Ascending aorta (tissue), 2 donors: ENCODE results near the gene GTPBP1. TPM values are rescaled to one million over a fixed set of nuclear protein-coding genes. Genes with fewer than 3 reads are reported as not detected.
A peak's percentile ranks its signal among the peaks of the same experiment; 100 is the strongest.

Source experiments
- DNase-seq, 2 donors: peaks; one replicate each; pipeline ENCODE4 v3.0.0-alpha.2; 2019; ENCODE audit warnings: low spot score in 2 of 2
- H3K27ac ChIP-seq, 2 donors: fragments of 200-600 bp; sonication (generic); one replicate each; pipeline ENCODE4 v1.5.1; 2016 to 2017; ENCODE audit warnings: mild to moderate bottlenecking in 1 of 2
- H3K27me3 ChIP-seq: fragments of 200-600 bp; sonication (generic); one replicate; pipeline ENCODE4 v1.5.1; 2017
- H3K36me3 ChIP-seq, 2 donors: fragments of 200-600 bp; sonication (generic); one replicate each; pipeline ENCODE4 v1.5.1; 2016
- H3K4me1 ChIP-seq, 2 donors: fragments of 200-600 bp; sonication (generic); one replicate each; pipeline ENCODE4 v1.5.1; 2016 to 2017; ENCODE audit warnings: mild to moderate bottlenecking in 1 of 2
- H3K4me3 ChIP-seq, 2 donors: fragments of 200-600 bp; sonication (generic); one replicate each; pipeline ENCODE4 v1.5.1; 2016 to 2017; ENCODE audit warnings: mild to moderate bottlenecking in 1 of 2
- H3K9me3 ChIP-seq, 2 donors: fragments of 200-600 bp; sonication (generic); one replicate each; pipeline ENCODE4 v1.5.1; 2016
- intact Hi-C: fragments of 100-400 bp; cut with DNase I; formaldehyde crosslinking; loops from one replicate; pipeline ENCODE4 v1.15.1; 2023
- total RNA-seq: library from RNA; depleted of rRNA; stranded (reverse); fragments of >200 nt; gene quantifications from one replicate; pipeline ENCODE4 v1.1.0, GENCODE V29; 2016
- TF ChIP-seq, protein P1 (sequence below), 3 experiments: fragments of 200-600 bp in 2 of 3; fragments of 450-650 bp in 1 of 3; sonication (generic) in 2 of 3; IDR thresholded peaks; one replicate each; pipeline ENCODE4 v1.5.1; 2016 to 2019; ENCODE audit warnings: antibody characterized with exemption in 3 of 3, mild to moderate bottlenecking in 1 of 3, moderate library complexity in 1 of 3

The GTPBP1 gene
- total RNA-seq, 1 donor from 2014 or later = 89.5 TPM

DNA sequence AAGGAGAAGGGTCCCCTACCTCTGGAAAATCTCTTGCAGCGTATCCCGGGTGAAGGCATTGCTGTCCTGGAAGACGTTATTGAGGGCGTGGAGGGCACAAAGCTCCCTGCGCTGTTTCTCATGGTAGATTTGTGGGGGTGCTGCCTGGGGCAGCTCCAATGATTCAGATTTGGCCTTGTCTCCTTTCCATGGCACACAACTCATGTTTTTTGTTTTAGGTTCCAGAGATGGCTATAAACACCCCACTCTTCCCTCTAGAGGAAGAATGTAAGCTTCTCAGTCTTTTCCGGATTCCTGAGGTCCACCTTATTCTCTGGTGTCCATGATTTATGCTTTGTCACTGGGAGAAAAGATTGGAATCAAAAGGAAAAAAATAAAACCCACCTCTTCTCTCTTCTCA lies 6.0 kb upstream of the GTPBP1 start:
- H3K4me1 ChIP-seq = peaks cover 16 to 46% of the 10 kb centered on the region in 2 donors
- intact Hi-C loops = loop anchor here (2.0 to 10.0 kb wide), 4 partner anchors 19 to 855 kb away; partner anchors contain the start of genes ANKRD54, DDX17, EIF3L and TOMM22

DNA sequence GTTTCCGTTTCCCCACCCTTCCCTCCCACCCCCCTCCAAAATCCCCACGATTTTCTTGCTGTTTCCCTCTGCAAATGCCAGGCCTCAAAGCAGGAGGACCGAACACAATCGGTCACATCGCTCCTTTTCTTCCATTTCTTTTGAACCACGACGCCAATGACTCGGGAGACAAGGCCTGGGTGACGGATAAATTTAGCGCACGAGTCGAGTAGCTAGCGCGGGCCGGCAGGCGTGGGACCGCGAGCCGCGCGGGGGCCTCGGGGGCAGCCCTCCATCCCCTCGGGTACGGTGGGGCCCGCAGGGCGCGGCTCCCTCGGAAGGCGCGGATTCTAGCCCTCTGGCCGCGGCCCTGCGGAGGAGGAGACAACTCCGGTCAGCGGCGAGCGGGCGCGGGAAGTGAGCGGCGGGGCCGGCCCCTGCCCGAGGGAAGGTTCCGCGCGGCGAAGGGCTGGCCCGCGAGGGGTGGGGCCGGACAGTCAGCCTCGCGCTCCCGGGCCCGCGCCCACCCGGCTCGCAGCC lies 5.4 kb upstream of the GTPBP1 start:
- peaks cover 16 to 42% of the 10 kb centered on the region in 2 donors for H3K4me1 ChIP-seq
- intact Hi-C loops = loop anchor here (2.0 to 10.0 kb wide), 4 partner anchors 20 to 856 kb away; partner anchors contain the start of genes ANKRD54, DDX17, EIF3L and TOMM22
- peak overlapping the region; percentile 94 to 98 for H3K27ac ChIP-seq
- H3K36me3 ChIP-seq = peaks cover 0 to 4% of the 10 kb centered on the region in 2 donors
- no peaks in the 10 kb centered on the region for H3K9me3 ChIP-seq
- no peaks in the 10 kb centered on the region for H3K27me3 ChIP-seq
- peak in 1 of 2 donors; percentile 84 for DNase-seq
- TF ChIP-seq, protein P1, sequence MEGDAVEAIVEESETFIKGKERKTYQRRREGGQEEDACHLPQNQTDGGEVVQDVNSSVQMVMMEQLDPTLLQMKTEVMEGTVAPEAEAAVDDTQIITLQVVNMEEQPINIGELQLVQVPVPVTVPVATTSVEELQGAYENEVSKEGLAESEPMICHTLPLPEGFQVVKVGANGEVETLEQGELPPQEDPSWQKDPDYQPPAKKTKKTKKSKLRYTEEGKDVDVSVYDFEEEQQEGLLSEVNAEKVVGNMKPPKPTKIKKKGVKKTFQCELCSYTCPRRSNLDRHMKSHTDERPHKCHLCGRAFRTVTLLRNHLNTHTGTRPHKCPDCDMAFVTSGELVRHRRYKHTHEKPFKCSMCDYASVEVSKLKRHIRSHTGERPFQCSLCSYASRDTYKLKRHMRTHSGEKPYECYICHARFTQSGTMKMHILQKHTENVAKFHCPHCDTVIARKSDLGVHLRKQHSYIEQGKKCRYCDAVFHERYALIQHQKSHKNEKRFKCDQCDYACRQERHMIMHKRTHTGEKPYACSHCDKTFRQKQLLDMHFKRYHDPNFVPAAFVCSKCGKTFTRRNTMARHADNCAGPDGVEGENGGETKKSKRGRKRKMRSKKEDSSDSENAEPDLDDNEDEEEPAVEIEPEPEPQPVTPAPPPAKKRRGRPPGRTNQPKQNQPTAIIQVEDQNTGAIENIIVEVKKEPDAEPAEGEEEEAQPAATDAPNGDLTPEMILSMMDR (IDR thresholded peaks at IDR 0.05) = no peak
- H3K4me3 ChIP-seq = peak overlapping the region; percentile 70 to 78

More for the DNA sequence above, 6.0 kb upstream of the GTPBP1 start:
- peak overlapping the region; percentile 70 to 78 for H3K4me3 ChIP-seq
- peaks cover 0 to 4% of the 10 kb centered on the region in 2 donors for H3K36me3 ChIP-seq
- no peaks in the 10 kb centered on the region for H3K27me3 ChIP-seq
- H3K27ac ChIP-seq = peak overlapping the region; percentile 94 to 98
- H3K9me3 ChIP-seq = no peaks in the 10 kb centered on the region
- TF ChIP-seq, protein P1 (IDR thresholded peaks at IDR 0.05) = no peak
- no peak for DNase-seq

DNA sequence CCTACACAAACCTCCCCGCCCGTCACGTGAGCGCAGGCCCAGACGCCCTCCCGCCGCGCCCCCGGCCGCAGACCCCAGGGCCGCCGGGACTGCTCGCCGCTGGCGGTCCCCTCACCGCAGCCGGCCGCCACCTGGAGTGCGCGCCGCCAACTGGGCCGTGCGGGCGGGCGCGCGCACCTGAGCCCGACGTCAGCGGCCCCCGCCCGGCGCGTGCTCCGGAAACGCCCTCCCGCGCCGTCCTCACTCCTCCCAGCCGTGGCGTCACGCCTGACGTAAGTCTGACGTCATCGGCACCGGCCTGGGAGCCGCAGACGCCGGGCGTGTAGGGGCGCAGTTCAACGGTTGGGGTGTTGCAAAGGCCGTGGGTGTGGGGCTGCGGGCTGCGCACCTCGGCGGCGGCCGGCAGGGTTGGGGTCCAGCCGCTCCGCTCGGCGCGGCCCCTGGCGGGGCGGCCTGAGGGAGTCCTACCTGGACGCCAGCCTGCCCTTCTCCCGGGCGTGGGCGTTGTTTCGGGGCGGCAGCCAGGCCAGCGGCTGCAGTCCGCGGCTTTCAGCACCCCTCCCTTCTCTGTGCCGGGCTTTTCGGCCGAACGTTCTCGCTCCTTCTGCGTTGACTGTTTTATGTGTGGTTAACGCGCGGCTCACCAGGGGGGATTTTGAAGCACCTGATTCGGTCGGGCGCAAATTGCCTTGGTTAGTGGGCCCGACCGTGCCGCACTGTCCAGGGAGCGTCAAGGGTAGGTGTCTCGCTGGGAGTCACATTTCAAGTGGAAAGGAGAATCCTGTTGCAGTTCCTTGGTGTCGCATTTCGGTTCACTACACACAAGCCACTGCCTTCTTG lies 4.7 kb upstream of the GTPBP1 start, which contains the start of gene JOSD1:
JOSD1 (minus strand) TSS at position 155 of the 840 bp plus-strand sequence. CDS start 956 bp downstream, outside the sequence.
- intact Hi-C loops = loop anchor here (1.0 to 10.0 kb wide), 5 partner anchors 20 to 856 kb away; partner anchors contain the start of genes ANKRD54, DDX17, EIF3L and SUN2

DNA sequence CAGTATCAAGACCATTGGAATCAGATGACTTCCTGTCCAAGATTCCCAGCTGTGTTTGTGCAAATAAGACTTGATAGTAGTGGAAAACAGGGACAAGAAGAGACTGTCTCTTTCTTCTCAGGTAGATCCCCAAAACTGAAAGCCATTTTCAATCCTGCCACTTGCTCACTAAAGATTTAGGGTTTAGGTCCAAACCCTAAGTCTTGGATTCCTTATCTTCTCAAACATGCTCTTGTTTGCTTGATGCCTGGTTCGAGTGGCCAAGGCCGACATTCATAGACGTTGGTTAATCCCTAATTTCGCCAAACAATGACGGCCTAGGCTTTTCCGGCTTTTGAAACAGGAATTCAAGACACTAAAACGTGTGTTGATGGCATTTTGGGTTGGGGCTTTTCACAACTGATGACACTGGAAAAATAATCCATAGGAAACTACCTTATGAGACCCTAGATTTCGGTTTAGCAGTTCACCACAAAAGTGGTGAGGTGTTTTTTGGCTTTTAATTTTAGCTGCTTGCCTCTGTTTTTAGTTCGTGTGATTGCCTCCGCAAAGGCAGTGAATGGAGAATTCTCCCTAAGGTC lies 1.0 kb upstream of the GTPBP1 start:
- H3K9me3 ChIP-seq = no peaks in the 10 kb centered on the region

More for the DNA sequence above, 4.7 kb upstream of the GTPBP1 start, which contains the start of gene JOSD1:
- H3K4me3 ChIP-seq = peak within 1 kb of the TSS; percentile 70 to 78
- peak; percentile 69 to 96 for DNase-seq
- no peaks in the 10 kb centered on the region for H3K27me3 ChIP-seq
- H3K4me1 ChIP-seq = peaks cover 13 to 37% of the 10 kb centered on the region in 2 donors
- H3K36me3 ChIP-seq = no peaks in the 10 kb centered on the region
- peak within 1 kb of the TSS; percentile 94 to 98 for H3K27ac ChIP-seq
- TF ChIP-seq, protein P1 (IDR thresholded peaks at IDR 0.05) = peak in 1 of 3 experiments; percentile 18
- no peaks in the 10 kb centered on the region for H3K9me3 ChIP-seq

More for the DNA sequence above, 1.0 kb upstream of the GTPBP1 start:
- TF ChIP-seq, protein P1 (IDR thresholded peaks at IDR 0.05) = no peak
- peak overlapping the region; percentile 61 to 76 for H3K27ac ChIP-seq
- intact Hi-C loops = loop anchor here (1.0 to 10.0 kb wide), 5 partner anchors 14 to 860 kb away; partner anchors contain the start of genes ANKRD54, DDX17, EIF3L and SUN2
- peaks cover 0 to 6% of the 10 kb centered on the region in 2 donors for H3K36me3 ChIP-seq
- H3K27me3 ChIP-seq = no peaks in the 10 kb centered on the region
- H3K4me3 ChIP-seq = peak overlapping the region; percentile 28 to 52
- no peak for DNase-seq
- H3K4me1 ChIP-seq = peaks cover 6 to 20% of the 10 kb centered on the region in 2 donors
